Globus pallidus (tissue), 1 donor: ENCODE results near the gene SLC26A5.
"Not testable (repeated sequence)": the region's sequence is repeated elsewhere in the genome, so short reads cannot be mapped to it uniquely, and the experiment has no call there.

Experiments
- DNase-seq: peaks from one replicate; pipeline ENCODE4 v3.0.0-alpha.2; 2015; ENCODE audit warnings: low spot score

SLC26A5 gene

GRCh38 chr7:103399687-103400086 is 46.3 kb downstream of the SLC26A5 start:
- not testable (repeated sequence) for DNase-seq

DNA sequence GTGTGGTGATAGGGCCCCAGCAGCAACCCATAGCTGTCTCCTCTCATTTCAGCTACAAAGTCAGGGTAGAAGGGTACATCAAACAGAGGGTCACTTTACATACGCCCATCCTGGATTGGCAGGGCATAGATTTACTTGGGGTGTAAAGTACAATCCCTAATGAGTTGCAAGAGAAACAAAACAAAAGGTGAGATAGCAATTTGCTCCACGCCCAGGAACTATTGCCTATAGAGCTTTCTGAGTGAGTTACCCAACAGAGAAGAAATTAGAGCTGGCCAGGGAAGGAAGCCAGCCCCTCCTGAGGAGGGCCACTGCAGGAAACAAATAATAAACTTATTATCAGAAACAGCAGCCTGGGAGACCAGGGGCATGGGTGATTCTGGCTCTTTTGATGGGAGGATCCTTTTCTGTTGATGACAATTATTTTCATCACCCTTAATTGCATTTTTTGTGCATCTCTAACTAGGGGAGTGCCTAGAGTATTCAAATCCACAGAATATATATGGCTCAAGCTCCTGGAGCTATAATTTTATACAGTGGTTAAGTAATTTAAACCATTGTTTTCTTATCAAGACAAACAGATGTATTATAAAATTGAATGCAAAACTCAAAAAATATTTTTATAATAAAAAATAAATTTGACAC is 47.4 kb downstream of the SLC26A5 start:
- DNase-seq: no peak

DNA sequence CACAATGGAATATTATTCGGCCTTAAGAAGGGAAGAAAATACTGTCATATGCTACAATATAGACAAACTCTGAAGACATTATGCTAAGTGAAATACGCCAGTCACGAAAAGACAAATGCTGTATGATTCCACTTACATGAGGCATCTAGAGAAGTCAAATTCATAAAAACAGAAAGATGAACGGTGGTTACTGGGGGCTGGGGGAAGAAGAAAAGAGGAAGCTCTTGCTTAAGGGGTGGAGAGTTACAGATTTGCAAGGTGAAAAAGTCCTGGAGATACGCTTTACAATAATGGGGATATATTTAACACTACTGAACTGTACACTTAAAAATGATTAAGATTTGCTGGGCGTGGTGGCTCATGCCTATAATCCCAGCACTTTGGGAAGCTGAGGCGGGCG is 49.5 kb downstream of the SLC26A5 start:
- DNase-seq: no peak

- DNase-seq: no peak
Measured at GRCh38 chr7:103395071-103395470, 50.9 kb downstream of the SLC26A5 start.

DNA sequence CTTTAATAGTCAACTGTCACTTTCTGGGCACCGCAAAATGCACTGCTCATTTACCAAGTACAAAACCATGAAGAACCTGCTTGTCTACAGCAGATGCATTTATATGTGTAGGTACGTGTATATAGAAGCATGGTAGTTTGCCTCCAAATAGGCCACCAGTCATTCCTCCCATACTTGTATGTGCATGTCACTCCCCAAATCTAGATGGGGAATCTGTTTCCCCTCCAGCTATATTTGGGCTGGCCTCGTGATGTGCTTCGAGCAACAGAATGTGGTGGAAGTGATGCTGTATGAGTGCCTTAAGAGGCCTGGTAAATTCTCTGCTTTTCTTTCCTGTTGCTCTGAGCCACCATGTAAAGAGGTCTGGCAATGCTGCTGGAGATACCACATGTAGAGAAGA is 51.4 kb downstream of the SLC26A5 start:
- DNase-seq: no peak

DNA sequence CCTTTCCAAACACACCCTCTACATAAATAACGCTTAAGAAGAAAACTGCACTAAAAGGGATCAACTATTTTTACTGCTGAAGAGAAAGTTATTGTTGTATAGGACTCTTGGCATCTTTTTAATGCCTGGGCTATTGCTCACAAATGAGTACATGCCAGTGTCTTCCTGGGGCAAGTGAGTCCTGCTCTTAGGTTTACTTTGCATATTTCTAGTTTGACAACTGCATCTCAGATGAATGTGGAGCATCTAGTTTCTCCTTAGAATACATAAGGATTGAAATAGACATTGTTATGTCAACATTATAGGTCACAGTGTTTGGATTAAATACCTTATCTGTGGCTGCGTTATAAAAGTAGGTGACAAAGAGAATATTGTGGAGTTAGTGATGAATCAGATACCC is 54.0 kb downstream of the SLC26A5 start:
- no peak for DNase-seq

GRCh38 chr7:103391150-103391549 is 54.9 kb downstream of the SLC26A5 start:
- DNase-seq: no peak

- no peak for DNase-seq
Measured at GRCh38 chr7:103389263-103389662, 56.7 kb downstream of the SLC26A5 start.

DNA sequence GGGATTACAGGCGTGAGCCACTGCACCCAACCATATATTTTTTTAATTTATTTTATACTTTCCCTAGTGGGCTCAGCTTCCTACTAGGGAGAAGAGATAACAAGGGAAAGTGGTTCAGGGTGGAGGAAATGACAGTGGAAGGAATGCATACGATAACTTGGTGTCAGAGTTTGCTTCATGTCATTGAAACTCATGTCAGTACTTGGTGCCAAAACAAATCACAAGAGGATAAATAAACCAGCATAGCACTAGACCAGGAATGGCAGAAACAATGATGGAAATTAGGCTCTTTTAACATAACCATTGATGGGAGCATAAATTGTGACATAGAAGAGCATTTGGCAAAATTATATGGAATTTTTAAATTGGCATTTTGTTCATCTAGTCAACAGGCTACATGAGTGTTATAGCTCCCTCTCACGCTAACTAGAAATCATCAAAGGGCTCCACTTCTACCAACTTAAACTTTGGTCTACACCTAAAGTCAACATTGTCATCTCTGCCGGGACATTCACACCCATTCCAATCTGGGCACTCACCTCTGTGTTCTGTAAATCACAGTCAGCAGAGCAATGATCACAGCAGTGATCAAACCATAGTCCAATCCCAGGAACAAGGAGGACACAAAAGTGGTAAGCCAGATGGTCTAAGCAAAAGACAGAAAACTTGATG is 57.4 kb downstream of the SLC26A5 start:
- DNase-seq: no peak

DNA sequence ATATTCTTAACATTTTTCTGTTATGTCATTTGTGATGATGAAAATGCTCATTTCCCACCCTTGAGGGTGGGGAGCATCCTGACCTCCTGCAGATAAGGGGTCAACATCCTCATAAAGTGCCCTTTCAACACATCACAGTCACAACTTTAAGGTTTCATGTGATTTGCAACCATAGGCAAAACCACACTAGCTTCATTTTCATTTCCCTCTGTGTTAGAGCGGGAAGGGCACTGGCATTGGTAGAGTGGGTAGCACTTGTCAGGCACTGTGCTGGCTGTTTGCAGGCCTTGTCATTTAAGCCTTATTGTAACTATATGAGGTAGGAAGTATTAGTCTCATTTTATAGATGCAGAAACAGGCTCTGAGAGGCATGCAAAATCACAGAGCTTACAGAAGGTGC is 58.8 kb downstream of the SLC26A5 start:
- no peak for DNase-seq

DNA sequence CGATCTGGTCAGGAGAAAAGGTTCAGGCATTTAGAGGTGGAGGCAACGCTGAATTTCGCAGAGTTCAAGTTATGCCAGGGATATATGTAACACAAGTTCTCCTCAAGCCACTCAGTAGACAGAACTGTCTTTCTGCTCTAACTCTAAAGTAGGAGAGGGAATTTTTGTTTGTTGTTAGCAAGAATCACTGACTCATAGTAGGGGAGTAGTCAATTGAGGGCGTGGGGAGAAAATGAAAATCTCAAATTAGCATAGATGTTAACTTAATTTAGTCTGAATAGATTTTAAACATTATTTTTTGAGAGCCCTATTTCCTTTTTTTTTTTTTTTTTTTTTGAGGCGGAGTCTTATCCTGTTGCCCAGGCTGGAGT is 64.0 kb downstream of the SLC26A5 start:
- no peak for DNase-seq

DNA sequence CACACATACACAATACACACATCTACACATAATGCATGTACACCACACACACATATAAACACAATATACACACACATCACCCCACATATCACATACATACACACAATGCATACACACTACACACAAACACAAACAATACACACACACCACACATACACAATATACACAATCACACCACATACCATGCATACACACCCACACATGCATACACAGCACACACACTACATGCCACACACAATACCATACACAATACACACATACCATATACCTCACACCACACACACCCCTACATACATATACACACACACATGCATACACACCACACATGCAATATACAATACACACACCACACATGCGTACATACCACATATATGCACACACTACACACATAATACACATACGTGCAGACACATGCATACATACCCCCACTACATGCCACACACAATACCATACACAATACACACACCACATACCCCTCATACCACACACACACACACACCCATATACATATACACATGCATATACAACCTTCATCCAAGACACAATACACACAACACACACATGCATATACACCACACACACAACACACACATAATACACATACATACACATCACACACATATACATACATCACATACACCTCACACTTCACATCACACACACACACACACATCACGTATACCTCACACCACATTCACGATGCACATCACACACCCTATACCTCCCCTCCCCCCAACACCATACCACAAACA is 64.6 kb downstream of the SLC26A5 start:
- DNase-seq: no peak

GRCh38 chr7:103380395-103381191 is 65.4 kb downstream of the SLC26A5 start:
- no peak for DNase-seq

DNA sequence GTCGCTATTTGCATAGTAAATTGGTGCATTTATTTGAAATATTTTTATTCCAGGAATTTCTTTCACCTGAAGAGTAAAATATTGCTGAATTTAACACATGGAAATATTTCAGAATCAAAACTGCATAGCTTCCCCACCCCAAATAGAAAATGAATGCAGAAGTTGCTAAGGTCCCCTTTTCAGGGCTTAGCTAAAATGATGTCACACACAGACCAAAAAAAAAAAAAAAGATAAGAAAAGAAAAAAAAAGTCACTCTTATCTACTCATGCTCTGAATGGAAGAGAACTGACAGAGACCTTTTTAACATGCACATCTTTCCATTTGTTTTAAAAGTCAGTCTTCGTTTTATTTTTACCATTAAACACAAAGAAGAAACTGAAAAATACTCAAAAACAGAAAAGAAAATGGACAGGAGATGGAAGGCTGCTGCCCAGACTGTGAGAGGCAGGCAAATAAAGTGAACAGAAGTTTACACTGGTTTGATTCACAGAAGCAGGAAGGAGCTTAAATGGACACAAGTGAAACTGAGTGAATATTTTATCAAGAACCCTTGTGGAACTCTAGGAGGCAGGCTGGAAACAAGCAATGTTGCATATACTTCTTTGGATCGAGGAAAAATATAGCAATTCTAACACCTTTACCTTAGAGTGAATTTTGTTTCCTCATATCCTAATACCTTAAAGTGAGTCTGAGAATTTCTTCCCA is 66.6 kb downstream of the SLC26A5 start:
- DNase-seq: no peak

DNA sequence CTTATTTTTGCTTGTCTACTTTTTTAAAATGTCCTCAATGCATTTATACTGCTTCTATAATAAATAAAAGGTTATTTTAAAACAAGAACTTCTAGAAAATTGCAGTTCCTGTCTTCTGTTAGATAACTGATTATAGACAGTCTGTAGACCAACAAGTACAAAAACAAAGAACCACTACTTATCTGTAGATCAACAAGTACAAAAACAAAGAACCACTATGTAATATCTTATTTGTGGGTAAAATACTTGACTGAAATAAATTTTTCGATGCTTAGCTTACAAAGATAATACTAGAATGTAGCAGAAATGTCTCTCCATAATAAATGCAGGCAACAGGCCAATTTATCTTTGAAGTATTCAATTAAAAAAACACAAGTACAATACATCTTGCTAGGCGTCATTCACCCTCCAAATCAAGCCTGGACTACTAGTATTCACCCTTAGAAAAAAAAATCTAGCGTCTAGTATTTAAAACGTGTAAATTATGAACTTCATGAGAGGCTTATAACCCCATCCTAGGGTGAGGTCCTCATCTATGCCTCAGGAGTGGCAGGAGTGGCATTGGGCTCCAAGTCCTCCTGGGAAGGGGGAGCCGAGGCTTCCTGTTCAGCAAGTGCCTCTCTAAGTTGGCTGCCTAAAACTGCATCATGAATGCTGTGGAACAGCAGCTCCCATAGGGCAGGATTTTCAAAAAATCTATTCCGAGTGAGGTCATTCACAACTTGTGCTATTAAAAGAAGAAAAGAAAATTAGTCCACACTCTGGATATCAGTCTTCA is 72.0 kb downstream of the SLC26A5 start:
- DNase-seq: no peak

DNA sequence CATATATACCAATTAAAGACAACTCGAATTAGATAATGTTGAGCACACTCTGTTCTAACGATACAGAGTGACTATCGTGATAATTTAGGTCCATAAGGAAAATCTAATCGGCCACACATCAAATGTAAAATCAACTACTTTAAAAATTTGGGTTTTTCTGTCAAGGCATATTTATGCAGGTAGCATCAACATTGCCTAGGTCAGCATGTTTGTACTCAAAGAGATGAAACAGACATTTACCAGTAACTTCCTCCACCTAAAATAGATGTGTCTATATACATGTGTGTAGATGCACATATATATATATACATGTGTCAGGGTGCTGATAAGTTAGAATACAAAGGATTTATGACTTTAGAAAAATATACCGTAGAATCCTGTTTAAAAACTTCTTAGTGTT is 76.6 kb downstream of the SLC26A5 start:
- DNase-seq: no peak

DNA sequence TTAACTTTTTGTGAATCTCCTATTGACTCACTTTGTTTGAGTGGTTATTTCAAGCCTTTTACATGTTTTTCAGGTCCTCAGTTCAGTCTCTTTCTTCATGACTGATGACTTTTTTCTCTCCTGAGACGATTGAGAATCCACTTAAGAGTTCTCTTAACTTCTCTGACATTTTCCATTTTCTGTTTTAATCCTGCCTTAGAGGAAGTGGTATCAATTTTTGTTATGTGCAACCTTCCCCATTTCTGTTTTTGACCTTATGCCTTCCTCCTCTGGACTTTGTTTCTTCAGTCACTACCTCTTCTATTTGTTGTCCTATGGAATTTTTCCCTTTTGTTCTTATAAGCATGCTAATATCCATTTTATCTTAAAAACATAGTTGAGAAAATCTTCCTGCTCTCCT is 96.2 kb downstream of the SLC26A5 start:
- DNase-seq: no peak

DNA sequence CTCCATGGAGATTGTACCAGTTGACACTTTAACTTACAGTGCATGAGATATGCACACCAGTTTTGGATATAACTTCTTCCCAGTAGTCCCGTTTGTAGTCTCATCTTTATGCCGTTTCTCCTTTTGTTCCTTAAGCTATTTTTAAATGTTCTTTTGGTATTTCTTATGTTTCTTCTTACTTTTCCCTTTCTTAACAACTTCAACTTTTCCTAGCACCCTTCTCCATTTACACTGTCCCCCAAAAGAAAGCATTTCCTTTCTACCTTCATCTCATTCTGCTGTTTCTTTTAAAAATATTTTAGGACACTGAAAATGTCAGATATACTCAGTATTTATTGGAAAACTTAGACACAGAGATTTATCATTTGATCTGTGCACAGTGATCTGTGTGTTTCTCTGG is 97.0 kb downstream of the SLC26A5 start:
- no peak for DNase-seq

GRCh38 chr7:103348452-103348851 is 97.6 kb downstream of the SLC26A5 start:
- no peak for DNase-seq

- peak; percentile 86 for DNase-seq
Measured at GRCh38 chr7:103347507-103348267, 98.3 kb downstream of the SLC26A5 start, which contains the start of gene PSMC2. Gene PSMC2 (plus strand): TSS chr7:103347643. CDS start chr7:103347712, 69 bp downstream.
